ENCODE measurements around the gene COLEC11.

COLEC11 gene

GRCh38 chr2:3622967-3623366, 28.1 kb downstream of the COLEC11 start:
- Histone ChIP-seq H3K27me3 (ENCODE audit: insufficient read depth, low read length, poor library complexity) (no peaks in the 10 kb centered on the region), H3K79me2 (ENCODE audit: insufficient read depth, low read length) (no peaks in the 10 kb centered on the region), H3K4me2 (ENCODE audit: insufficient read depth, low read length) (no peak overlapping the region), H3K4me1 (ENCODE audit: insufficient read depth, low read length) (no peaks in the 10 kb centered on the region), H3K9me3 (ENCODE audit: insufficient read depth, low read length, severe bottlenecking) (no peaks in the 10 kb centered on the region), H3K27ac (ENCODE audit: low read length) (no peak overlapping the region), H4K20me1 (ENCODE audit: insufficient read depth, low read length) (no peaks in the 10 kb centered on the region), H3K36me3 (ENCODE audit: insufficient read depth, low read length) (no peaks in the 10 kb centered on the region), H3K4me3 (ENCODE audit: low read depth in 1 of 2, low read length in 2 of 2) (no peak overlapping the region), H2AFZ (ENCODE audit: low read depth, low read length) (no peak overlapping the region), H3K9ac (ENCODE audit: low read depth, low read length) (no peak overlapping the region)
- ATAC-seq (ENCODE audit: insufficient read depth, low read depth) (no peak), DNase-seq (no peak)
- TF ChIP-seq EZH2 (IDR thresholded peaks at IDR 0.05; ENCODE audit: borderline replicate concordance, low read depth, low read length, severe bottlenecking) (no peak), CTCF (IDR thresholded peaks at IDR 0.05; ENCODE audit: borderline replicate concordance, extremely low read depth, low read length, poor library complexity, severe bottlenecking) (no peak)

GRCh38 chr2:3624059-3624794, 29.3 kb downstream of the COLEC11 start:
- Histone ChIP-seq H3K27ac (ENCODE audit: low read length) (no peak overlapping the region), H3K4me3 (ENCODE audit: low read depth in 1 of 2, low read length in 2 of 2) (no peak overlapping the region), H3K4me2 (ENCODE audit: insufficient read depth, low read length) (no peak overlapping the region), H3K4me1 (ENCODE audit: insufficient read depth, low read length) (no peaks in the 10 kb centered on the region), H3K36me3 (ENCODE audit: insufficient read depth, low read length) (no peaks in the 10 kb centered on the region), H3K9ac (ENCODE audit: low read depth, low read length) (no peak overlapping the region), H4K20me1 (ENCODE audit: insufficient read depth, low read length) (no peaks in the 10 kb centered on the region), H2AFZ (ENCODE audit: low read depth, low read length) (no peak overlapping the region), H3K27me3 (ENCODE audit: insufficient read depth, low read length, poor library complexity) (no peaks in the 10 kb centered on the region), H3K9me3 (ENCODE audit: insufficient read depth, low read length, severe bottlenecking) (no peaks in the 10 kb centered on the region), H3K79me2 (ENCODE audit: insufficient read depth, low read length) (no peaks in the 10 kb centered on the region)
- DNase-seq = no peak
- TF ChIP-seq EZH2 (IDR thresholded peaks at IDR 0.05; ENCODE audit: borderline replicate concordance, low read depth, low read length, severe bottlenecking) = no peak
- no peak for TF ChIP-seq CTCF (IDR thresholded peaks at IDR 0.05; ENCODE audit: borderline replicate concordance, extremely low read depth, low read length, poor library complexity, severe bottlenecking)
- no peak for ATAC-seq (ENCODE audit: insufficient read depth, low read depth)

- no peaks in the 10 kb centered on the region for H3K27me3 ChIP-seq (ENCODE audit: insufficient read depth, low read length, poor library complexity)
- no peak overlapping the region for H3K4me2 ChIP-seq (ENCODE audit: insufficient read depth, low read length)
- ATAC-seq (ENCODE audit: insufficient read depth, low read depth) = no peak
- no peak for TF ChIP-seq EZH2 (IDR thresholded peaks at IDR 0.05; ENCODE audit: borderline replicate concordance, low read depth, low read length, severe bottlenecking)
- no peak for TF ChIP-seq CTCF (IDR thresholded peaks at IDR 0.05; ENCODE audit: borderline replicate concordance, extremely low read depth, low read length, poor library complexity, severe bottlenecking)
- H2AFZ ChIP-seq (ENCODE audit: low read depth, low read length) = no peak overlapping the region
- no peaks in the 10 kb centered on the region for H3K9me3 ChIP-seq (ENCODE audit: insufficient read depth, low read length, severe bottlenecking)
- H3K79me2 ChIP-seq (ENCODE audit: insufficient read depth, low read length) = no peaks in the 10 kb centered on the region
- no peak overlapping the region for H3K27ac ChIP-seq (ENCODE audit: low read length)
- no peaks in the 10 kb centered on the region for H3K4me1 ChIP-seq (ENCODE audit: insufficient read depth, low read length)
- no peak for DNase-seq
- no peaks in the 10 kb centered on the region for H4K20me1 ChIP-seq (ENCODE audit: insufficient read depth, low read length)
- H3K9ac ChIP-seq (ENCODE audit: low read depth, low read length) = no peak overlapping the region
- H3K4me3 ChIP-seq (ENCODE audit: low read depth in 1 of 2, low read length in 2 of 2) = no peak overlapping the region
- H3K36me3 ChIP-seq (ENCODE audit: insufficient read depth, low read length) = no peaks in the 10 kb centered on the region
Observed at GRCh38 chr2:3625186-3625585, 30.3 kb downstream of the COLEC11 start.

Data from DND-41 (cell line).